H1 (cell line): Measurements from ENCODE around the gene NAV2. TPM values are rescaled to one million over a fixed set of nuclear protein-coding genes. Genes with fewer than 3 reads are reported as not detected.

ENCODE experiments used
- CTCF ChIA-PET: fragments of 300-600 bp; sonication (Branson Sonifier 250); formaldehyde crosslinking; loops from one replicate; lab custom pipeline; 2021; ENCODE audit not compliant: partially characterized antibody; lab: Charles Lee
- POLR2A ChIA-PET: fragments of 300-600 bp; sonication (Branson Sonifier 250); formaldehyde crosslinking; loops from one replicate; lab custom pipeline; 2021; ENCODE audit warnings: inconsistent platforms; ENCODE audit not compliant: partially characterized antibody; lab: Charles Lee
- DNase-seq, 2 experiments: peaks; one replicate each; pipeline versions ENCODE4 v3.0.0 to v3.0.0-alpha.2; 2010 to 2022; ENCODE audit warnings: low spot score in 2 of 2, low read depth in 1 of 2, mixed read lengths in 1 of 2
- FAIRE-seq: peaks from 2 replicates; lab custom pipeline; 2011; peaks lifted over from hg19 to GRCh38; lab: Jason Lieb, UNC
- H2AFZ ChIP-seq: 2 replicates; pipeline ENCODE4 v1.8.1; 2012; ENCODE audit warnings: low read length, inconsistent platforms
- H2AK5ac ChIP-seq: 2 replicates; pipeline ENCODE4 v1.6.1; 2013; ENCODE audit warnings: low read depth, low read length
- H2BK120ac ChIP-seq: replicated peaks from 2 replicates; pipeline ENCODE3; 2013; ENCODE audit warnings: low read depth, low read length, inconsistent platforms
- H2BK12ac ChIP-seq: 2 replicates; pipeline ENCODE4 v1.6.1; 2013; ENCODE audit warnings: low read depth, low read length
- H2BK15ac ChIP-seq: 2 replicates; pipeline ENCODE4 v1.6.1; 2013; ENCODE audit warnings: low read length
- H2BK20ac ChIP-seq: 2 replicates; pipeline ENCODE4 v1.6.1; 2013; ENCODE audit warnings: low read length
- H2BK5ac ChIP-seq: 2 replicates; pipeline ENCODE4 v1.6.1; 2013; ENCODE audit warnings: low read depth, low read length
- H3K14ac ChIP-seq: 2 replicates; pipeline ENCODE4 v1.6.1; 2013; ENCODE audit warnings: inconsistent platforms; ENCODE audit not compliant: insufficient read length
- H3K18ac ChIP-seq: 2 replicates; pipeline ENCODE4 v1.6.1; 2013; ENCODE audit warnings: low read length; ENCODE audit errors: extremely low read depth
- H3K23ac ChIP-seq: 2 replicates; pipeline ENCODE4 v1.6.1; 2013; ENCODE audit warnings: inconsistent platforms; ENCODE audit not compliant: insufficient read length
- H3K23me2 ChIP-seq: 2 replicates; pipeline ENCODE4 v1.6.1; 2013; ENCODE audit warnings: low read depth, low read length
- H3K27ac ChIP-seq: 2 replicates; pipeline ENCODE4 v1.6.1; 2011; ENCODE audit warnings: low read depth, low read length, inconsistent platforms
- H3K27me3 ChIP-seq, 4 experiments: replicated peaks in 1 of 4; 1 replicate in 1 of 4; 2 replicates in 3 of 4; pipeline versions ENCODE4 v1.6.1 to v1.8.1; 2011 to 2013; ENCODE audit warnings: low read length in 3 of 4, mild to moderate bottlenecking in 3 of 4, inconsistent platforms in 2 of 4, mixed read lengths in 2 of 4, moderate library complexity in 1 of 4; ENCODE audit not compliant: control insufficient read depth in 3 of 4, insufficient read depth in 3 of 4; ENCODE audit errors: extremely low read depth in 1 of 4
- H3K36me3 ChIP-seq, 4 experiments: 2 replicates each; pipeline versions ENCODE4 v1.6.1 to v1.8.1; 2011 to 2013; ENCODE audit warnings: mild to moderate bottlenecking in 4 of 4, low read length in 3 of 4, moderate library complexity in 2 of 4, control low read depth in 1 of 4, inconsistent platforms in 1 of 4; ENCODE audit not compliant: insufficient read depth in 4 of 4, control insufficient read depth in 2 of 4
- H3K4ac ChIP-seq: replicated peaks from 2 replicates; pipeline ENCODE3; 2013; ENCODE audit warnings: low read length, low read depth, mixed read lengths, inconsistent platforms; ENCODE audit not compliant: insufficient read length
- H3K4me1 ChIP-seq, 4 experiments: replicated peaks in 1 of 4; 1 replicate in 1 of 4; 2 replicates in 3 of 4; pipeline versions ENCODE4 v1.6.1 to v1.8.1; 2011 to 2013; ENCODE audit warnings: low read length in 3 of 4, inconsistent platforms in 2 of 4, mixed read lengths in 1 of 4; ENCODE audit not compliant: insufficient read depth in 4 of 4, control insufficient read depth in 3 of 4
- H3K4me2 ChIP-seq, 2 experiments: 2 replicates each; pipeline versions ENCODE4 v1.6.1 to v1.8.1; 2011 to 2013; ENCODE audit warnings: low read depth in 2 of 2, low read length in 2 of 2, control low read depth in 1 of 2, inconsistent platforms in 1 of 2, mild to moderate bottlenecking in 1 of 2; ENCODE audit not compliant: insufficient read depth in 1 of 2
- H3K4me3 ChIP-seq, 4 experiments: fragments of 200-600, 300-600 bp in 1 of 4; sonication (generic), shearing (Covaris generic), sonication (Bioruptor Twin) in 1 of 4; 2 replicates each; pipeline versions ENCODE4 v1.5.1 to v1.8.1; 2011 to 2016; ENCODE audit warnings: low read length in 4 of 4, low read depth in 3 of 4, control low read depth in 2 of 4, inconsistent platforms in 2 of 4, mild to moderate bottlenecking in 2 of 4, mixed read lengths in 1 of 4, moderate library complexity in 1 of 4; ENCODE audit not compliant: insufficient read depth in 2 of 4; ENCODE audit errors: extremely low read depth in 1 of 4
- H3K56ac ChIP-seq: replicated peaks from 2 replicates; pipeline ENCODE3; 2013; ENCODE audit warnings: low read depth, mild to moderate bottlenecking, mixed read lengths, low read length, inconsistent platforms; ENCODE audit not compliant: insufficient read length
- H3K79me1 ChIP-seq: 2 replicates; pipeline ENCODE4 v1.6.1; 2013; ENCODE audit warnings: low read depth, low read length, control low read depth
- H3K79me2 ChIP-seq, 2 experiments: 2 replicates each; pipeline versions ENCODE4 v1.6.1 to v1.8.1; 2012 to 2013; ENCODE audit warnings: low read length in 2 of 2, mild to moderate bottlenecking in 2 of 2, inconsistent platforms in 1 of 2; ENCODE audit not compliant: insufficient read depth in 2 of 2, control insufficient read depth in 1 of 2
- H3K9ac ChIP-seq, 4 experiments: replicated peaks in 1 of 4; 1 replicate in 1 of 4; 2 replicates in 3 of 4; pipeline versions ENCODE4 v1.6.1 to v1.8.1; 2011 to 2013; ENCODE audit warnings: low read depth in 3 of 4, low read length in 3 of 4, control low read depth in 2 of 4, mild to moderate bottlenecking in 2 of 4, moderate library complexity in 2 of 4, inconsistent platforms in 1 of 4; ENCODE audit errors: extremely low read depth in 1 of 4
- H3K9me3 ChIP-seq, 2 experiments: 2 replicates each; pipeline versions ENCODE4 v1.6.1 to v1.8.1; 2012 to 2013; ENCODE audit warnings: mild to moderate bottlenecking in 2 of 2, moderate library complexity in 2 of 2, control low read depth in 1 of 2, inconsistent platforms in 1 of 2, low read depth in 1 of 2, low read length in 1 of 2, mixed read lengths in 1 of 2; ENCODE audit not compliant: insufficient read depth in 2 of 2
- H4K20me1 ChIP-seq, 2 experiments: replicated peaks in 1 of 2; 2 replicates each; pipeline versions ENCODE3 to v1.8.1; 2011 to 2013; ENCODE audit warnings: inconsistent platforms in 2 of 2, low read length in 2 of 2, mild to moderate bottlenecking in 1 of 2; ENCODE audit not compliant: insufficient read depth in 2 of 2, control insufficient read depth in 1 of 2
- H4K5ac ChIP-seq: 2 replicates; pipeline ENCODE4 v1.6.1; 2013; ENCODE audit warnings: low read length, low read depth, mixed read lengths, inconsistent platforms; ENCODE audit not compliant: insufficient read length
- H4K8ac ChIP-seq: 2 replicates; pipeline ENCODE4 v1.8.0; 2013; ENCODE audit warnings: mild to moderate bottlenecking, moderate library complexity, low read length, inconsistent platforms; ENCODE audit not compliant: insufficient read depth; ENCODE audit errors: extremely low read depth
- H4K91ac ChIP-seq: replicated peaks from 2 replicates; pipeline ENCODE3; 2013; ENCODE audit warnings: low read length, mixed read lengths, inconsistent platforms; ENCODE audit not compliant: insufficient read length
- ASH2L ChIP-seq: fragments of 200-600, 300-600 bp; sonication (generic); IDR thresholded peaks from one replicate; pipeline ENCODE4 v1.7.1; 2017; ENCODE audit warnings: low read length
- CBX5 ChIP-seq: fragments of 300-800, 300-1000 bp; sonication (generic); IDR thresholded peaks from 2 replicates; pipeline ENCODE4 v1.7.1; 2016; ENCODE audit warnings: antibody characterized with exemption, low read length, low read depth
- CEBPB ChIP-seq: IDR thresholded peaks from 2 replicates; pipeline ENCODE4 v1.6.1; 2012; ENCODE audit warnings: low read depth, low read length
- CHD1 ChIP-seq: IDR thresholded peaks from 2 replicates; pipeline ENCODE4 v1.6.1; 2012; ENCODE audit warnings: low read depth, low read length, improper control_type of control experiment
- CTBP2 ChIP-seq: IDR thresholded peaks from 2 replicates; pipeline ENCODE4 v1.7.0; 2011; ENCODE audit warnings: borderline replicate concordance, mild to moderate bottlenecking, moderate library complexity, mixed read lengths, low read length; ENCODE audit not compliant: insufficient read depth, insufficient read length
- HDAC2 ChIP-seq, 2 experiments: fragments of 300-600 bp in 1 of 2; sonication (generic) in 1 of 2; IDR thresholded peaks; 2 replicates each; pipeline ENCODE4 v1.6.1; 2011 to 2012; ENCODE audit warnings: low read depth in 2 of 2, low read length in 2 of 2, mild to moderate bottlenecking in 2 of 2, moderate library complexity in 2 of 2, borderline replicate concordance in 1 of 2, inconsistent platforms in 1 of 2
- SAP30 ChIP-seq: fragments of 300-600 bp; sonication (generic); IDR thresholded peaks from 2 replicates; pipeline ENCODE4 v1.7.1; 2012; ENCODE audit warnings: low read length, moderate library complexity, mild to moderate bottlenecking, inconsistent platforms; ENCODE audit not compliant: insufficient read depth, insufficient replicate concordance
- SP1 ChIP-seq: IDR thresholded peaks from 2 replicates; pipeline ENCODE4 v1.6.1; 2011; ENCODE audit warnings: low read depth, low read length
- TCF12 ChIP-seq: IDR thresholded peaks from 2 replicates; pipeline ENCODE4 v1.6.1; 2011; ENCODE audit warnings: low read depth, mild to moderate bottlenecking, low read length
- WGBS, 2 experiments: shearing (Covaris generic) in 1 of 2; methylation state at CpG; one replicate each; pipeline versions ENCODE4 v1.1.6 to v1.1.7; 2013 to 2015; ENCODE audit warnings: low lambda C conversion rate in 2 of 2, mixed read lengths in 2 of 2, inconsistent platforms in 1 of 2, low coverage in 1 of 2, missing lambda C conversion rate in 1 of 2; ENCODE audit not compliant: insufficient replicate concordance in 2 of 2, insufficient coverage in 1 of 2, insufficient read length in 1 of 2; ENCODE audit errors: extremely low coverage in 1 of 2, missing lambda C conversion rate in 1 of 2; 5-methylcytosine and 5-hydroxymethylcytosine counted together
- polyA plus RNA-seq, 7 experiments: library from polyadenylated mRNA; depleted of rRNA in 3 of 7; stranded (reverse) in 5 of 7; unstranded in 2 of 7; fragments of >200 nt in 5 of 7; fragments of 200-250 nt in 2 of 7; gene quantifications; 1 replicate in 5 of 7; 2 replicates in 1 of 7; 4 replicates in 1 of 7; pipeline versions ENCODE4 v1.2.1 to v1.2.3, GENCODE V29; 2011 to 2013; ENCODE audit warnings: missing spikeins in 2 of 7, mixed read lengths in 2 of 7
- total RNA-seq: library from RNA; stranded (reverse); fragmentation: NEBNext Ultra II Directional; extraction: Animal tissue kit (Norgen Biotek cat#: 25700); gene quantifications from 2 replicates; pipeline ENCODE4 v1.2.1, GENCODE V29; 2021
- TF ChIP-seq, protein P1 (sequence below): IDR thresholded peaks from 2 replicates; pipeline ENCODE4 v1.6.1; 2012; ENCODE audit warnings: inconsistent platforms

The NAV2 gene
- total and polyA plus RNA-seq, 2 of the 8 experiments (the other 6 are each of a cell fraction or from before 2014, with no cell fraction given), result 35.6 to 73.6 TPM

DNA sequence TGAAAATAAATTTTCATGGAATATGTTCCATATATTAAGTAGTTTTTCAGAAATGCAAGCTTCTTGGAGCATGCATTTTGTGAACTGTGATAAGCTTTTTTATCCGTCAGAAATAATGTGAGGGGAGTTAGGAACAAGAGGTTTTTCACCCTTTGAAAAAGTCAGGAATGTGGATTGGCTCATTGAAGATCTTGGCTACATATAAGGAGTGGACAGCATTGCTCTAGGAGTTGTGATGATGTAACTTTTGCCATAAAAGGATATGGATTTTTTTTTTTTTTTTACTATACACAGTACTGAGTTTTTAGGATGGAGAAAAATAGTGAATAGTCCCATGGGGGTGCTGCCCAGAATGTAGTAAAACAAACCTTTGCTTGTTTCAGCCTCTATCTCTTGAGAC is 180.2 kb downstream of the NAV2 start:
- Histone ChIP-seq H2BK15ac (no peak overlapping the region), H3K79me1 (peaks cover 4% of the 10 kb centered on the region; the same call in 1 of the 2 replicates), H2AK5ac (no peak overlapping the region), H3K23ac (no peak overlapping the region), H3K4me3 (no peak overlapping the region), H3K4ac (no peak overlapping the region), H3K9ac (no peak overlapping the region), H2BK12ac (no peak overlapping the region), H2BK20ac (no peak overlapping the region), H3K23me2 (no peaks in the 10 kb centered on the region), H2BK5ac (no peak overlapping the region), H3K79me2 (no peaks in the 10 kb centered on the region), H3K18ac (no peak overlapping the region), H2AFZ (no peak overlapping the region), H3K4me2 (no peak overlapping the region), H3K36me3 (peaks cover 8 to 32% (median 23%) of the 10 kb centered on the region in 4 experiments), H3K4me1 (peaks cover 1 to 8% (median 6%) of the 10 kb centered on the region in 4 experiments; a peak in 5 of 7 replicates), H3K27ac (no peak overlapping the region), H4K20me1 (no peaks in the 10 kb centered on the region), H2BK120ac (no peak overlapping the region), H4K5ac (no peak overlapping the region), H3K9me3 (no peaks in the 10 kb centered on the region), H4K91ac (no peak overlapping the region), H4K8ac (no peak overlapping the region), H3K27me3 (no peaks in the 10 kb centered on the region), H3K56ac (no peak overlapping the region), H3K14ac (no peak overlapping the region)
- CTCF ChIA-PET, result interaction anchor here (1.0 to 1.7 kb wide), 3 partner anchors 10 to 78 kb away, joined by 3 to 5 read pairs (median 4); no protein-coding TSS in a partner anchor
- DNase-seq (no peak), FAIRE-seq (no peak)
- POLR2A ChIA-PET, result interaction anchor here (0.6 to 1.3 kb wide), 2 partner anchors 15 to 360 kb away, joined by 3 to 5 read pairs; no protein-coding TSS in a partner anchor
- 95% methylated on average over 1 of the region's 1 CpG; no CpG with 5 or more reads in 1 of the 2 experiments for WGBS, 2 experiments
- TF ChIP-seq SP1 (no peak), CHD1 (no peak), TCF12 (no peak), ASH2L (no peak), CEBPB (no peak), HDAC2 (IDR thresholded peaks at IDR 0.05; ENCODE audit: borderline replicate concordance in 1 of 2, low read depth in 2 of 2, low read length in 2 of 2) (no peak), CBX5 (no peak), SAP30 (no peak), CTBP2 (no peak)
- TF ChIP-seq, protein P1, sequence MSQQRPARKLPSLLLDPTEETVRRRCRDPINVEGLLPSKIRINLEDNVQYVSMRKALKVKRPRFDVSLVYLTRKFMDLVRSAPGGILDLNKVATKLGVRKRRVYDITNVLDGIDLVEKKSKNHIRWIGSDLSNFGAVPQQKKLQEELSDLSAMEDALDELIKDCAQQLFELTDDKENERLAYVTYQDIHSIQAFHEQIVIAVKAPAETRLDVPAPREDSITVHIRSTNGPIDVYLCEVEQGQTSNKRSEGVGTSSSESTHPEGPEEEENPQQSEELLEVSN, result no peak
